Adipose tissue (tissue), 3 donors: Measurements from ENCODE around the gene ZFR2. TPM values are rescaled to one million over a fixed set of nuclear protein-coding genes. Genes with fewer than 3 reads are reported as not detected.
A peak's percentile ranks its signal among the peaks of the same experiment; 100 is the strongest.
"Not testable (repeated sequence)": the region's sequence is repeated elsewhere in the genome, so short reads cannot be mapped to it uniquely, and the experiment has no call there.

Experiments used
- H3K27ac ChIP-seq: one replicate; pipeline ENCODE4 v1.5.1; 2013; ENCODE audit warnings: low read depth, low read length
- WGBS, 3 donors: extraction: QIAGEN DNeasy Blood & Tissue Kit; methylation state at CpG; one replicate each; pipeline ENCODE4 v1.1.7; 2013; 5-methylcytosine and 5-hydroxymethylcytosine counted together
- polyA plus RNA-seq, 3 donors: library from polyadenylated mRNA; stranded (reverse); fragments of 200-250 nt; gene quantifications; one replicate each; pipeline ENCODE4 v1.2.3, GENCODE V29; 2013
- donor health status: healthy with polysubstance abuse.
- donor health status: Bipolar disorder and iron deficiency.
- donor health status: healthy.

The ZFR2 gene
- polyA plus RNA-seq, 3 donors = 0.03 to 0.23 TPM; not detected in 1

DNA sequence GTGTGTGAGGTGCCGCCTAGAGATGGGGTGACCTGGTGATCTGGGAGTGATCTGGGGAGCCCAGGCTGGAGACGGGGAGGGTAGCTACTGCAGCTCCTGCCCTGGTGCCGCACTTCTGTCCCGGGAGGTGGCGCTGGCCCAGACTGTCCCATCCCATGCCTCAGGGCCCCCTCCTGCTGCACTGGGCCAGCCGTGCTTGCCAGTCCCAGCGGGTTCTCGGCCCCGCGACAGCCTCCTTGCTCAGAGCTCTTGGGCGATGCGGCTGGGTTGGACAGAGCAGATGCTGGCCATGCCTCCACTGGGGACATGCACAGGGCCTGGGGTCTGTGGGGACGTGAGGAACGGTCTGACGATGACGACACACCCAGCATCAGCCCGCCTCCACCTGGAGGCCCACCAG is 99.3 kb downstream of the ZFR2 start:
- H3K27ac ChIP-seq = no peak overlapping the region
- 88% methylated on average over 15 to 17 of the region's 17 CpGs for WGBS, 3 donors

DNA sequence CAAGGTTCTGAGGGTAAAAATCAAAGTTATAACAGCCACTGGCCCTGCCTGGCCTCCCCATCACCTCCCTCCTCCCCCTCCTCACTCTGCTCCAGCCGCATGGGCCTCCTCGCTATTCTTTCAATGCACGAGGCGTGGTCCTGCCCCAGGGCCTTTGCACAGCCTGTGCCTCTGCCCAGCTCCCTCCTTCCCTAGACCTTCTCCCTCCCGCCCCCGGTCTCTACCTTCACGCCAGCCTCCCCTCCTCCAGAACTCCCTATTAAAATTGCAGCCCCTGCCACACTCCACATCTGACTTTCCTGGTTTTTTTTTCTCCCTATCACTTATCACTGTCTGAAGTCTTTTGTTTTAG is 100.1 kb downstream of the ZFR2 start:
- no peak overlapping the region for H3K27ac ChIP-seq
- 88 to 100% (median 98%) methylated on average over 7 of the region's 7 CpGs for WGBS, 3 donors

DNA sequence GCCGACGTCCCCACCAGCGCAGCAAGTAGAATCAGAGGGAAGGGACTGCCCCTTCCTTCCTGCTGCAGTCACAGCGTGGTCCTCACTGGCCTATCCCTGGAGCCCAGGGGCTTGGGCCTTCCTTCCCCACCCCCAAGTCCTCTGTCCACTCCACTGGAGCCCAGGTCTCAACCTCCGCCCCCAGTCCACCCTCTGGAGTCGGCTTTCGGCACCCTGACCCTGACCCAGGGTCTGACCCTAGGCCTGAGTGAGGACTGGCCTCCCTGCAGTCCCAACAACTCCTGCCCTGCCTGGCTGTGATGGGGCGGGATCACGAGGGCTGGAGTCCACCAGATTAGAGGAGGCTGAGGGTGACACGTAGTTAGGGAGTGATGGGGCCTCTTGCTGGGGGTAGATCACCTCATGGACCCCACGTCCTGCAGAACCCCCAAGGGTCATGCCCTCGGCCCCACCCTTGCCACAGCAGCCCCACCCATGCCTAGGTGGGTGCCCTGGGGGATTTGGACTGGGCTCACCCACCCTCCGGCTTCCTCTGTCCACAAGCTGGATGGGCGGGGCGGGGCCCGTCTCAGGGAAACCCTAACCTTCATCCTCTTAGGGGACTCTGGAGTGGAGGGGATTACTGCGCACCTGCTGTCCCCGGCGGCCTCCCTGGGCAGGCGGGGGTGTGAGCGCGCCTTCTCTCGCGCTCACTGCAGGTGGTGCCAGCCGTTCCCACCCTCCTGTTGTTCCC is 100.7 kb downstream of the ZFR2 start:
- no peak overlapping the region for H3K27ac ChIP-seq
- 85 to 94% (median 86%) methylated on average over 22 to 25 of the region's 25 CpGs for WGBS, 3 donors

DNA sequence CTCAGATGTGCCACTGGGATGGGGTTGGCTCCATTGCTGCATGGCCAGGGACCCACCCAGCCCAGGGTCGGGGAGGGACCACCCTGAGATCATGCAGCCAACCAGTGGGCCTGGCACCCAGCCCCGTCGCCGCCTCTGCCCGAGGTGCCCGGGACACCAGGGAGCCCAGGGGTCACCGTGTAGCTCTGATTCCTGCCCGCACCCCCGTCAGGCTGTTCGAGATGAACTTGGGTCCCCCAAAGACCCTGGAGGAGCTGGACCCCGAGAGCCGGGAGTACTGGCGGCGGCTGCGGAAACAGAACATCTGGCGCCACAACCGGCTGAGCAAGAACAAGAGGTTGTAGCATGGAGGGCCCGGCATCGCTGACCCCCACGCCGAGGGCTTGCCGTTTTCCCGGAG is 101.8 kb downstream of the ZFR2 start:
- H3K27ac ChIP-seq = no peak overlapping the region
- 94 to 95% (median 94%) methylated on average over 20 to 23 of the region's 23 CpGs for WGBS, 3 donors

DNA sequence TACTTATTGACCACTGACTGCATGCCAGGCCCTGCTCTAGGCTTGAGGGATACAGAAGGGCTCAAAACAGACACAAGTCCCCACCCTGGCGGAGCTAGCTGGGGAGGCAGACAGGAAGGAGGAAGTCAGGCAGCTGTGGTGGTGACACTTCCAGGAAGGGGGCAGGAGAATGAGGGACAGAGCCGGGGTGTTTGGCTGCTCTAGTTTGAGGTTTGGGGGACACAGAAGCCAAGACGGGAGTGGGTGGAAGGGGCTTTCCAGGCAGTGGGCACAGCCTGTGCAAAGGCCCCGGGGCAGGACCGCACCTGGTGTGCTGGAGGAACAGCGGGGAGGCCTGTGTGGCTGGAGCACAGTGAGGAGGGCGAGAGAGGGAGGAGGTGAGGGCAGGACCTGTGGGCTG is 102.3 kb downstream of the ZFR2 start:
- 74 to 94% (median 76%) methylated on average over 6 to 7 of the region's 7 CpGs for WGBS, 3 donors
- no peak overlapping the region for H3K27ac ChIP-seq

DNA sequence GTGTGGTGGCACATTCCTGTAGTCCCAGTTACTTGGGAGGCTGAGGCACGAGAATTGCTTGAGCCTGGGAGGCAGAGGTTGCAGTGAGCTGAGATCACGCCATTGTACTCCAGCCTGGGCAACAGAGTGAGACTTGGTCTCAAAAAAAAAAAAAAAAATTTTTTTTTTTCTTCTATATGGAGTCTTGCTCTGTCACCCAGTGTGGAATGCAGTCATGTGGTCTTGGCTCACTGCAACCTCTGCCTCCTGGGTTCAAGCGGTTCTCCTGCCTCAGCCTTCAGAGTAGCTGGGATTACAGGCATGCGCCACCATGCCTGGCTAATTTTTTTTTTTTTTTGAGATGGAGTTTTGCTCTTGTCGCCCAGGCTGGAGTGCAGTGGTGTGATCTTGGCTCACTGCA is 103.1 kb downstream of the ZFR2 start:
- WGBS, 3 donors = 92 to 96% (median 95%) methylated on average over 5 of the region's 5 CpGs
- not testable (repeated sequence) for H3K27ac ChIP-seq

DNA sequence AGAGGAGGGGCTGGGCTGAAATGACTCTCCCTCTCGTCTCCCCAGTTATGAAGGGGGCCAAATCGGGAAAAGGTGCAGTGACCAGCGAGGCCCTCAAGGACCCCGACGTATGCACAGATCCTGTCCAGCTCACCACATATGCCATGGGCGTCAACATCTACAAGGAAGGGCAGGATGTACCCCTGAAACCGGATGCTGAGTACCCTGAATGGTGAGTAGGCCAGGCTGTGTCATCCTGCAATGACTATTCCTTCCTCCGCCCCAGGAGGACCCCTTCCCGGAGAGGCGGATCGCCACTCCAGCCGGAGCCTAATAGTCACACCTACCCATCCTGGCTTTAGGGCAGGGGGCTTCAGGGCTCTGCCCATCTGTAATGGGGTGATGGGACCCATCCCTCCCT is 103.7 kb downstream of the ZFR2 start:
- 91 to 95% (median 94%) methylated on average over 12 of the region's 12 CpGs for WGBS, 3 donors
- no peak overlapping the region for H3K27ac ChIP-seq

DNA sequence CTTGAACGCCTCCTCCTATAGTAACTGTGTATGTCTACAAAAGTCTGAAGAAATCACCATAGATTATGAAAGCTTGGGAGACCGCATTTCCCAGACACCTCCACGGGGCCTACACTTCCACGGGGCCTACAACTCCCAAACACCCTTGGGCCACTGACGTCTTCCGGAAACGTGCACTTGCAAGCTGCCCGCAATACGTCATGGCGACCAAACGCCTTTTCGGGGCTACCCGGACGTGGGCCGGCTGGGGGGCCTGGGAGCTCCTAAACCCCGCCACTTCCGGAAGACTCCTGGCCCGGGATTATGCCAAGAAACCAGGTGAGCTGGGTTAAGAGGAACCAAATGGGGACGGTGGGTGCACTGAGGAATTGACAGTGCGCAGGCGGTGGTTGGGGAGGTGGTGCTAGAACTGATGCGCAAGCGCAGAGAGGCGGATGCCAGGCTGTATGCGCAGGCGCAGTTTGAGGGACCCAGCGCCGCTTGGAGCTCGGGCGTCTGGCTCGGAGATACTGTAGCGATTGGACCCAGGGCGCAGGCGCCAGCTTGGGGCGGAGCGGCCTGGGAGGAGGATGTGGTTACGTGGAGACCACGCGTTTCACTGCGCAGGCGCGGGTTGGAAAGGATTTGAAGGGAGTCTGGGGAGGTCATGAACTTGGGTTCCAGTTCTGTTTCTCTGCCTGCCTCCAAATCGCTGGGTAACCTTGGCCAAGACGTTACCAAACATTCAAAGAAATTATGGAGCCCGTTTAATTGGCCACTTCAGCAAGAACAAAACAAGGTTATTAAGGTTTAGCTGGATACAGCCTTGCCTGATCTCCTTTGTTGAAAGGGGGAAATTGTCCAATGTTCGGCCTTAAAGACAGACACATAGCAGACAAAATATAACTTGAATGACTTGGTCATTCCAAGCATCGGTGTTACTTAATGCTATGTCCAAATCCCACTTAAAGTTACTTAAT is 106.1 kb downstream of the ZFR2 start, which contains the start of gene MRPL54:
TSS of gene MRPL54 (plus strand) at position 182 of the 959 bp plus-strand sequence. CDS start at position 201, 19 bp downstream.
- 3% methylated on average over 47 of the region's 47 CpGs for WGBS, 3 donors
- H3K27ac ChIP-seq = peak within 1 kb of the TSS; percentile 68

DNA sequence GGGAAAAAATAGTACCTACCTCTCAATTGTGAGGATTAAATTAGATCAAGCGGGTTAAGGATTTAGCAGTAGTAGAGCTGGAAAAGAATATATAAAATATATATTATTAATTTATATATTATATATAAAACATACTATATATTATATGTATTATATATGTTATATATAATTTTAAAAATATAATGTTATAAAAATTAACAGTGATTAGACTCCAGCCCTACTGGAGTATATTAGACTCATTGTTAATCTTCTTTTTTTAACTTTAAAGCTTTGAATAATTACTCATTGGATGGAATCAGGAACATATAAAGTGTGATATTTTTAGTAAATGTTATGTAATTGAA is 106.7 kb downstream of the ZFR2 start:
- WGBS, 3 donors = 69 to 73% (median 71%) methylated on average over 1 of the region's 1 CpG
- no peak overlapping the region for H3K27ac ChIP-seq

DNA sequence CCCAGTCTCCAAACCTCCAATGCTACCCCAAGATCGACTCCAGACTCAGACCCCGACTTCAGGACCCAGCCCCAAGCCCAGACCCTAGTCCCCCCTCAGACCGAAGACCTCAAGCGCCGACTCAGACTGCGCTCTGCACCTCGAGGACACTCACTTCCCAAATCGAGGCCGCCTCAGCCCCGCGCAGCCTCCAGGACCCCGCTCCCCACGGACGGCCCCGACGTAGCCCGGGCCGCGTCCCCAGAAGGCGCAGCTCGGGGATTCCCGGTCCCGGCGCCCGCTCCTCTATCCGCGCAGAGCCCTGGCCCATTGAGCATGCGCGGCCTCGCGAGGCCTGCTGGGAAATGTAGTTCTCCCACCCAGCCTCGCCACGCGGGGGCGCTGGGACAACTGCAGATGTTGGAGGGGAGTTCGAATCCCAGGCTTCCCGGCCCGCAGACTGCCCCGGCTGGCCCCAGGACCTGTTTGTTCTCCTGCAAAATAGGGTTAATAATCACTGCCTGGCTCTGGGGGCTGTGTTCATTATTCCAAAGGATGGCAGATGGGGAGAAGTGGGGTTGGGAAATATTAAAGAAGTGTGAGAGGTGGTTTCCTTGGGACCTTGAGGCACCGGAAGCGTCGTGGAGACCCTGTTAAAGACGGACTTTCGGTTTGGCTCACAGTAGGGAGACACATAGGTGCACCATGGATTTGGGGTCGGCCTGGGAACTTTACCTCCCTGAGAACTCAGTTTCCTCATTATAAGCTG is 107.3 kb downstream of the ZFR2 start, which contains the start of gene APBA3:
TSS of gene APBA3 (minus strand) at position 311 of the 748 bp plus-strand sequence. CDS start 1,428 bp downstream, outside the sequence.
- WGBS, 3 donors = 2 to 4% (median 3%) methylated on average over 41 to 45 of the region's 45 CpGs

DNA sequence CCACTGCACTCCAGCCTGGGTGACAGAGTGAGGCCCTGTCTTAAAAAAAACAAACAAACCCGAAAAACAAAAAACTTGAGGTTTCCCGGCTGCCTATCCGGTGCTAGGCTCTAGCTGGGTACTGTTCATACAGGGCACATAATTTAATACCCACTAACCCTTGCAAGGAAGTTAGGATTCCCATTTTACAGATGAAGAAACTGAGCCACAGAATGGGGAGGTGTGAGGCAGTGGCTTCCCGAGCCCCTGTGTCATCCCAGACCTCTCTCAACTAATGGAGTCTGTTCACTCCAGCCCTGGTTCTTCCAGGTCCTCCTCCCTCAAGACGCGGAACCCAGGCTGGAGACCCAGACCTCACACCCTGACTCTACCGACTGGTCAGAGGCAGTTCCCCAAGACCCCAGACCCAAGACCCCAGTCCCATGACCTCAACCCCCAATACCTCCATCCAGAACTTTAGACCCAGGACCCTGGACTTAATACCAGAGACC is 107.9 kb downstream of the ZFR2 start:
- 29 to 35% (median 34%) methylated on average over 7 of the region's 7 CpGs for WGBS, 3 donors
- H3K27ac ChIP-seq = no peak overlapping the region

More for the DNA sequence above, 107.3 kb downstream of the ZFR2 start, which contains the start of gene APBA3:
- peak within 1 kb of the TSS; percentile 68 for H3K27ac ChIP-seq

DNA sequence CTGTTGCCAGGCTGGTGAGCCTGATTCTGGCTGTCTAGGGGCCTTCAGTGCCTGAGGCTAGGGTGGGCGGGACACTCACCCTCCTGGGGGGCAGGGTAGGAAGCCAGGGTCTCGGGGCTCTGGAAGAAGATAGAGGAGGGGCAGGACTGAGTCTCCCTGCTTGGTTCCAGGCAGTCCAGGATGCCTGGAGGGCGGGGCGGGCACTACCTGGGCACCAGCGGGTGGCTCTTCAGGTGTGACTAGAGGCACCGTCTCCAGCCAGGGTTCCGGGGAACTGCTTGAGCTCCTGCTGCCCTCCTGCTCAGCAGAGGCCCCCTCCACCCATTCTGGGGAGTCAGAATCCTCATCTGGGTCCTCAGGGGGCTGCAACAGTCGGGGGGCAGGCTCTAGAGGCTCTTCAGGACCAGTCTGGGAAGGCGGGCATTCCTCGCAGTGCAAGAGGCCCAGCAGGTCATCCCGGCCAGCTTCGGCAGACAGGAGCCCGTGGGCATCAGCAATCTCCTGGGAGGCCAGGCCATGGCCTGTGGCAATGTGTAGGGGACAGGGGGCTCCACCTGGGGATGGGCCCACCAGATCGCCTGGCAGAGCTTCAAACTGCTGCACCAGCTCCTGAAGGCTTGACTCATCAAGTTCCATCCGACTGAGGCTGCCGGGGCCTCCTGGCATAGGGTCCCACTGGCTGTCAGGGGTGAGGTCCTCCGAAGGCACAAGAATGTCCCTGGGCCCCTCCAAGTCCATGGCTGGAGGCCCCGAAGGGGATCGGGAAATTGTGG is 109.2 kb downstream of the ZFR2 start:
- 86 to 88% (median 87%) methylated on average over 13 to 19 of the region's 19 CpGs for whole genome bisulfite sequencing, 3 donors

DNA sequence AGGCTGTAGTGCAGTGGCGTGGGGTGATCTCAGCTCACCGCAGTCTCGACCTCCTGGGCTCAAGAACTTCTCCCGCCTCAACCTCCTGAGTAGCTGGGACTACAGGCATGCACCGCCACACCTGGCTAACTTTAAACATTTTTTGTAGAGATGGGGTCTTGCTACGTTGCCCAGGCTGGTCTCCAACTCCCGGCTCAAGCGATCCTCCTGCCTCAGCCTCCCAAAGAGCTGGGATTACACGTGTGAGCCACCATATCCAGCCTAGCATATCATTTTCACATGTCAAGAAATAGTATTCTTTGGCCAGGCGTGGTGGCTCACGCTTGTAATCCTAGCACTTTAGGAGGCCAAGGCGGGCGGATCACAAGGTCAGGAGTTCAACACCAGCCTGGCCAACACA is 110.5 kb downstream of the ZFR2 start:
- not testable (repeated sequence) for H3K27ac ChIP-seq
- whole genome bisulfite sequencing, 3 donors = 96% methylated on average over 13 of the region's 13 CpGs

More for the DNA sequence above, 109.2 kb downstream of the ZFR2 start:
- no peak overlapping the region for H3K27ac ChIP-seq

DNA sequence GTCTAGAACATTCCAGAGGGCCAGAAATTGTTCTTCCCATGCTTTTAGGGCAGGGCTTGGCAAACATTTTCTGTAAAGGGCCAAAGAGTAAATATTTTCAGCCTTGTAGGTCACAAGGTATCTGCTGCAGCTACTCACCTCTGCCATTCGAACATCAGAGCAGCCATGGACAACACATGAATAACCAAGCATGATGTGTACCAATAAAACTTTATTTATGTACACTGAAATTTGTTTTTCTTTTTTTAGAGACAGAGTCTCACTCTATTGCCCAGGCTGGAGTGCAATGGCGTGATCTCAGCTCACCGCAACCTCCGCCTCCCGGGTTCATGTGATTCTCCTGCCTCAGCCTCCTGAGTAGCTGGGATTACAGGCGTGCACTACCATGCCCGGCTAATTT is 111.1 kb downstream of the ZFR2 start:
- WGBS, 3 donors = 95 to 98% (median 96%) methylated on average over 7 of the region's 7 CpGs
- H3K27ac ChIP-seq = not testable (repeated sequence)
